DMS79 (cell line): ENCODE data around the gene LCE1E.

Source experiments
- DNase-seq: peaks from one replicate; lab custom pipeline; 2025; lab: John Stamatoyannopoulos, UW

LCE1E gene

DNA sequence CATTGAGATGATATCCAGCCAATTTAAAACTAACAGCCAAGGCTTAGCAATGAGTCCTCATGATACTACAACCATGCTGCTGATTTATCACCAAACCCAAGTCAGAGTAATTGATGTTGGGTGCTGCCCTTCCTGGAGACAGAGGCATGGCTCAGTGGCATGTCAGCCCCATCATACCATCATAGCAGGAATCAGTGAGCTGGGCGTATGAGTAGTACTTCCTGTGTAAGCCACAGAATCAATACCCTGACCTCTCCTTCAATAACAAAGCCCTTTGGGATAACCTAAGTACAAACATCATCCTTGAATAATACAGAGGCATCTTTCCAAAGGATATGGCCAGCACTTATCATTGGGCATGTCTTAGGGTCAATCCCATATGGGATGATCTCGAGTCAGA, 3.0 kb upstream of the LCE1E start:
- DNase-seq: no peak

DNA sequence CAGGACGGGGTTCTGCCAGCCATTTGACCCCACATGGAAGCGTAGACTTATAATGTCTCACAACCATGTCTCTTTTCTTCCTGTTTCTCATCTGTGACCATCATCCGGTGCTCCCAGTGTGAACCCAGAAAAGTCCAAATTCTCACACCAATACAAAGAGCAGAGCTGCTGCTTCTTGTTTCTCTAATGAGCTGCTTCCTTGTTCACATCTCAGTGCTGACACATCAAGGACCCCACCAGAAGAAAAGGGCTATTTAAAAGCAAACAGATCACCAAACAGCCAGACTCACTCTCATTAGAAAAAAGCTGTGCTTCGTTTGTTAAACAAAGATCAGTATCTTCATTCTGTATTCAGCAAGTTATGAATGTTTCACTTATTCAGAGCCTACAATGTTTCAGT, 9.6 kb downstream of the LCE1E start:
- DNase-seq: no peak

DNA sequence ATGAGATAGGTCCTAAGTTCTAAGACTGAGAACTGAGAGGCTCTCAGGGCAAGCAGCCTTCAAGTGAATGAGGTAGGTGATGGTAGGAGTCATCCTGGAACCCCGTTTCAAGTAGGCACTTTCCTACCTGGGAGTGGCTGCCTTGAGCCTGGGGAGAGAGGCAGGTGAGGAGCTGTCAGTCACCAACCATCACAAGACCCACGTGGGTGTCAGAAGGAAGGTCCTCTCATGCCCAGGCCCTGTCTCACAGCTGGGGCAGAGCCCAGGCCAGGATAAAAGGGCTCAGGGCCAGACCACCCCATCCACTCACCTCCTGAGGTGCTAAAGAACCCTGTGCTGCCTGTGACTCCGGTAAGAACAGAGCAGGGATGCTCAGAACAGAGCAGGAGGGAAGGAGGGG, 10.4 kb downstream of the LCE1E start, which contains the start of gene LCE1D:
LCE1D (plus strand) TSS at position 301 of the 400 bp plus-strand sequence. CDS start 1,074 bp downstream, outside the sequence.
- no peak for DNase-seq

DNA sequence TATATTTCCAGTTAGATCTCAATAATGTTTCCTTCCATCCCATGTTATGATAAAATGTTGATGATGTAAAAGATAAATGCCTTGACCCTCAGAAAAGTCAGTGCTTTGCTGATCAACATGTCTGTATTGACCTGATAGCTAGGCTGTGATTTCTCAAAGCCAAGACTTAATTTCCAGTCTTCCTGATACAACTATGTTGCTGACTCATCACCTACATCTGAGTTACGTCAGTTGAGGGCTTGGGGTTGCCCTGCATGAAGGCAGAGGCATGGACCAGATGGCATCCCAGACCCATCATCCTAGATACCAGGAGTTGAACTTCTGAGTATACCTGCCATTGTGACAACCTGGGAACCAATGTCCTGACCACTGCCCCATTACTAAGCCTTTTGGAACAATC, 15.3 kb downstream of the LCE1E start:
- no peak for DNase-seq

DNA sequence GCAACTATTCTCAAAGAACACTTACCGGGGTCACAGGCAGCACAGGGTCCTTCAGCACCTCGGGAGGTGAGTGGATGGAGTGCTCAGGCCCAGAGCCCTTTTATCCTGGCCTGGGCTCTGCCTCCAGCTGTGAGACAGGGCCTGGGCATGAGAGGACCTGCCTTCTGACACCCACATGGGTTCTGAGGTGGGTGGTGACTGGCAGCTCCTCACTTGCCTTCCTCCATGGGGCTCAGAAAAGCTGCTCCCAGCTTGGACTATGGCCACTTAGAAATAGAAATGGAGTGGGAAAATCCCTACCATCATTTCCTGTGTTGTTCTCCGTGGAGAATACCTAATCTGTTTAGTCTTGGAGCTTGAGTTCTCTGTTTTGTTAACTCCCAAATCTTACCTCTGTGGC, 20.5 kb downstream of the LCE1E start, which contains the start of gene LCE1C:
LCE1C (minus strand) TSS at position 76 of the 400 bp plus-strand sequence. CDS start 1,173 bp downstream, outside the sequence.
- DNase-seq: no peak

DNA sequence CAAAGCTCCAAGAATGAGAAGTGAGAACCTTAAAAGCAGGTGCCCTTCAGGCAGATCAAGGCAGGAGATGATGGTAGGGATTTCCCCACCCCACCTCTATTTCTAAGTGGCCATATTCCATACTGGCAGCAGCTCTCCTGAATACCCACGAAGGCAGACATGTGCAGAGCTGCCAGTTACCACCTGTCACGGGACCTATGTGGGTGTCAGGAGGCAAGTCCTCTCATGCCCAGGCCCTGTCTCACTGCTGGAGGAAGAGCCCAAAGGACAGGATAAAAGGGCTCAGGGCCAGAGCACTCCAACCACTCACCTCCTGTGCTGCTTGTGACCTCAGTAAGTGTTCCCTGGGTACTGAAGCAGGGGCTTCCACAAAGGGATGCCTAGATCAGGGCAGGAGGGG, 25.0 kb downstream of the LCE1E start:
- no peak for DNase-seq

DNA sequence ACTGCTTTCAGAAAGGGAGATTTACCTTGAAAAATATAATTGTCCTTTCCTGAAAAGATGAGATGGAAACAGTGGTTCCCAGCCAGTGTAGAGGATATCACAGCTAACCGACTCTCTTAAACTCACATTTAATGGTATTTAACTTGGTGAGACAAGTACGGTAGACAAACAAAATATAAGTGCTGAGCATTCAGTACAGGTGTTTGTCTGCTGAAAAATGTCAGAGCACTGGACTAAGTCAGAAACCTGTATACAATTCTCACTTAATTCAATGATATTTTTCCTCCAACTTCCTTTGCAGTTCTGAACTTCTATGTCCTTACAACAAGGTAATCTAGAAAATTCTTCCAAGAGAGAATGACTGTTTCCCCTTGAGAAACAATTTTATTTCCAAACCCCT, 25.6 kb downstream of the LCE1E start, which contains the start of gene LCE1B:
LCE1B (plus strand) TSS at position 301 of the 400 bp plus-strand sequence. CDS start 476 bp downstream, outside the sequence.
- DNase-seq: no peak

DNA sequence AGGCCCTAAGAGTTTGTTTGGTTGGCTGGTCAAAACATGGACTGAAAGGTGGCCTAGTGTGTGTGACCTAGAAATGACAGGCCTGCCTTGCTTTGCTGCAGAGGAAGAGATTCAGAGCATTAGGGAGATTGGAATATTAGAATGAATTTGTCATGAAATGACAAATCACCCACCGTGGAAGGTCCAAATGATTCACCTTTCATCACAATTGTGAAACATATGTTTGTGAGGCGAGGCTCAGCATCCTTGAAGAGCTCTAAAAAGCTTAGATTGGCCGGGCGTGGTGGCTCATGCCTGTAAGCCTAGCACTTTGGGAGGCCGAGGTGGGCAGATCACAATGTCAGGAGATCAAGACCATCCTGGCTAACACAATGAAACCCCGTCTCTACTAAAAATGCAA, 31.3 kb downstream of the LCE1E start:
- no peak for DNase-seq

DNA sequence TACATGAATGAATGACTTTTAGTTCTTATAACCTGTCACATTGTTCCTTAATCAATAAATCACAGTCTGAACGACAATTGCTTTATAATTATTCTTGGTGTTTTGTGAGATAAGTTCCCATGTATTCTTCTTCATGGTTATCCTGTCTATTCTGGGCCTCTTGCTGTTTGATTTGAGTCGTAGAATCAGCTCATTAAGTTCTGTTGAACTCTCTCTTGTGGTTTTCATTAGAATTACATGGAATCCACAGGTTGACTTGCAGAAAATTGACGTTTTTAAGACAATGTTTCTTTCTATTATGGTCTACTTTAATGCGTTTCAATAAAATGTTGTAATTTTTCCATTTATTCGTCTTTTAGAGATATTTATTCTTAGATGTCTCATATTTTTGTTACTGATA, 37.2 kb downstream of the LCE1E start:
- DNase-seq: no peak

DNA sequence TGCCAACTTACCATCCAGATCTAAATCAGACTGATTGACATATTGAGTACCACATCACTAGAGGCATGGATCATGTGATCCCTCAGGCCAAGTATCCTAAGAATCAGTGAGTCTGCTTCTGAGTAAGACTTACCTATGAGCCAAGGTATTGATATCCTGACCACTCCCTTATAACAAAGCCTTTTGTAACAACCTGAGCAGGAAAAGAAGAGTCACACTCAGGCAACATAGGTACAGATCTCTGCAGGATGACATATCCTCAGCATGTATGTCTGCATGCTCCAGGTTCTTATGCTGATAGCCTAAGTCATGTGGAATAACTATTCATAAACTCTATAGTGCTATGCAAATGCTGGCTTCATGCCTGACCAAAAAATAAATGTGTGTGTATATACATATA, 38.9 kb downstream of the LCE1E start:
- no peak for DNase-seq

DNA sequence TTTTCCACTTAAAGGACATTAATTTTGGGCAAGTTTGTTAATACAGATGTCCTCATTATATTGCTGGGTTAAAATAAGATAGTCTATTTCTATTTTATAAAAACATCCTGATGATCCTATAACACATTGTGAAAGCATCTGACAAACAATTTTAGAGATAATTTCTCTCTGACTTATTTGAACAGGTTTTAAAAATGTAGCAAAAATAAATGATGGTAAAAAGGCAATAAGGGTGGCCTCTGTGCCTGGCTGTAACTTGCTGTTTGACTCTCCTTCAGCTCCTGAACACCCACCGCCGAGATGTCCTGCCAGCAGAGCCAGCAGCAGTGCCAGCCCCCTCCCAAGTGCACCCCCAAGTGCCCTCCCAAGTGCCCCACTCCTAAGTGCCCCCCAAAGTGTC, 41.1 kb downstream of the LCE1E start, which contains the start of gene LCE1A:
LCE1A (plus strand) TSS at position 301 of the 400 bp plus-strand sequence; CDS start at position 301, 0 bp downstream.
- no peak for DNase-seq

DNA sequence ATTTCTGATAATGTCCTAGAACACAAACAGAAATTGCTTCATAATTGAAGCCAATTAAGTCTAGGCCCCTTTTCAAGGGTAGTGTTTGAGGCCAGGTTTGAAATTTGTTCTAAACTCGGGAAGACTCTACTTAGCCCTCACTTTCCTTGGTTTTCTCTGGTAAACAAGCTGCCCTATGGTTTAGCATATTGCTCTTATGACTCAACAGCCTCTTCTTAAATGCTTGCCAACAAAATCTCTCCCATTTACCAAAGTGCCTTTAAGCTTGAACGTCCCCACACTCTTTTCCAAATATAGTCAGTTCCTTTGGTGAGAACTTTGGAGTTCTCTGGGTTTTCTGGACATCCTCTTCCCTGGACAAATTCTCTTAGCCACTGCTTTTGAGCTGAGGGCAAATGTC, 50.8 kb downstream of the LCE1E start:
- no peak for DNase-seq
